ENCODE measurements around the gene TUBB6.

The TUBB6 gene

GRCh38 chr18:12336171-12336613 is 28.2 kb downstream of the TUBB6 start:
- Mint-ChIP-seq H3K36me3 (peaks cover 57% of the 10 kb centered on the region), H3K9me3 (no peaks in the 10 kb centered on the region)

GRCh38 chr18:12336887-12337286 is 28.8 kb downstream of the TUBB6 start:
- no peak for ATAC-seq
- Mint-ChIP-seq H3K27me3 (no peaks in the 10 kb centered on the region), H3K36me3 (peaks cover 54% of the 10 kb centered on the region), H3K27ac (no peak overlapping the region), H3K4me1 (no peaks in the 10 kb centered on the region), H3K9me3 (no peaks in the 10 kb centered on the region), H3K4me3 (no peak overlapping the region)

More at GRCh38 chr18:12336171-12336613, 28.2 kb downstream of the TUBB6 start:
- H3K27me3 Mint-ChIP-seq, result no peaks in the 10 kb centered on the region
- no peaks in the 10 kb centered on the region for H3K4me1 Mint-ChIP-seq
- no peak overlapping the region for H3K4me3 Mint-ChIP-seq
- H3K27ac Mint-ChIP-seq, result no peak overlapping the region
- no peak for ATAC-seq

- H3K27me3 Mint-ChIP-seq, result no peaks in the 10 kb centered on the region
- no peaks in the 10 kb centered on the region for H3K4me1 Mint-ChIP-seq
- H3K9me3 Mint-ChIP-seq, result no peaks in the 10 kb centered on the region
- no peak overlapping the region for H3K4me3 Mint-ChIP-seq
- no peak overlapping the region for H3K27ac Mint-ChIP-seq
- peaks cover 64% of the 10 kb centered on the region for H3K36me3 Mint-ChIP-seq
- no peak for ATAC-seq
Measured at GRCh38 chr18:12338382-12338781, 30.3 kb downstream of the TUBB6 start.

- H3K36me3 Mint-ChIP-seq, result peaks cover 62% of the 10 kb centered on the region
- no peak for ATAC-seq
- H3K9me3 Mint-ChIP-seq, result no peaks in the 10 kb centered on the region
- H3K4me1 Mint-ChIP-seq, result no peaks in the 10 kb centered on the region
- H3K27ac Mint-ChIP-seq, result no peak overlapping the region
- no peak overlapping the region for H3K4me3 Mint-ChIP-seq
- no peaks in the 10 kb centered on the region for H3K27me3 Mint-ChIP-seq
Measured at GRCh38 chr18:12340945-12341660, 33.1 kb downstream of the TUBB6 start.

- ATAC-seq, result no peak
- no peaks in the 10 kb centered on the region for H3K4me1 Mint-ChIP-seq
- no peaks in the 10 kb centered on the region for H3K9me3 Mint-ChIP-seq
- no peak overlapping the region for H3K4me3 Mint-ChIP-seq
- no peaks in the 10 kb centered on the region for H3K27me3 Mint-ChIP-seq
- no peak overlapping the region for H3K27ac Mint-ChIP-seq
- peaks cover 64% of the 10 kb centered on the region for H3K36me3 Mint-ChIP-seq
Measured at GRCh38 chr18:12342661-12343060, 34.6 kb downstream of the TUBB6 start.

- no peak overlapping the region for H3K27ac Mint-ChIP-seq
- H3K36me3 Mint-ChIP-seq, result peaks cover 76% of the 10 kb centered on the region
- no peaks in the 10 kb centered on the region for H3K27me3 Mint-ChIP-seq
- H3K9me3 Mint-ChIP-seq, result no peaks in the 10 kb centered on the region
- no peaks in the 10 kb centered on the region for H3K4me1 Mint-ChIP-seq
- no peak for ATAC-seq
- no peak overlapping the region for H3K4me3 Mint-ChIP-seq
Measured at GRCh38 chr18:12345491-12346239, 37.6 kb downstream of the TUBB6 start.

GRCh38 chr18:12346240-12346565 is 38.2 kb downstream of the TUBB6 start:
- Mint-ChIP-seq H3K27me3 (no peaks in the 10 kb centered on the region), H3K4me1 (no peaks in the 10 kb centered on the region), H3K9me3 (no peaks in the 10 kb centered on the region), H3K36me3 (peaks cover 79% of the 10 kb centered on the region), H3K27ac (no peak overlapping the region), H3K4me3 (no peak overlapping the region)
- no peak for ATAC-seq

GRCh38 chr18:12347895-12348294 is 39.9 kb downstream of the TUBB6 start:
- H3K27me3 Mint-ChIP-seq, result no peaks in the 10 kb centered on the region
- H3K4me1 Mint-ChIP-seq, result no peaks in the 10 kb centered on the region
- ATAC-seq, result no peak
- no peak overlapping the region for H3K27ac Mint-ChIP-seq
- peaks cover 77% of the 10 kb centered on the region for H3K36me3 Mint-ChIP-seq
- no peak overlapping the region for H3K4me3 Mint-ChIP-seq
- H3K9me3 Mint-ChIP-seq, result no peaks in the 10 kb centered on the region

- H3K9me3 Mint-ChIP-seq, result no peaks in the 10 kb centered on the region
Measured at GRCh38 chr18:12352188-12352587, 44.1 kb downstream of the TUBB6 start.

GRCh38 chr18:12359515-12359927 is 51.5 kb downstream of the TUBB6 start:
- Mint-ChIP-seq H3K27ac (no peak overlapping the region), H3K27me3 (no peaks in the 10 kb centered on the region), H3K9me3 (no peaks in the 10 kb centered on the region), H3K4me1 (peaks cover 5% of the 10 kb centered on the region), H3K36me3 (peaks cover 66% of the 10 kb centered on the region), H3K4me3 (no peak overlapping the region)
- no peak for ATAC-seq

More at GRCh38 chr18:12352188-12352587, 44.1 kb downstream of the TUBB6 start:
- no peaks in the 10 kb centered on the region for H3K4me1 Mint-ChIP-seq
- no peak overlapping the region for H3K27ac Mint-ChIP-seq
- H3K36me3 Mint-ChIP-seq, result peaks cover 76% of the 10 kb centered on the region
- H3K27me3 Mint-ChIP-seq, result no peaks in the 10 kb centered on the region
- H3K4me3 Mint-ChIP-seq, result no peak overlapping the region
- no peak for ATAC-seq

- Mint-ChIP-seq H3K4me3 (no peak overlapping the region), H3K27ac (no peak overlapping the region), H3K9me3 (no peaks in the 10 kb centered on the region), H3K27me3 (no peaks in the 10 kb centered on the region), H3K4me1 (peaks cover 5% of the 10 kb centered on the region), H3K36me3 (peaks cover 61% of the 10 kb centered on the region)
- ATAC-seq, result no peak
Measured at GRCh38 chr18:12361770-12362378, 53.8 kb downstream of the TUBB6 start.

- H3K27ac Mint-ChIP-seq, result no peak overlapping the region
- peaks cover 66% of the 10 kb centered on the region for H3K36me3 Mint-ChIP-seq
- ATAC-seq, result no peak
- H3K4me3 Mint-ChIP-seq, result no peak overlapping the region
- peaks cover 5% of the 10 kb centered on the region for H3K4me1 Mint-ChIP-seq
- no peaks in the 10 kb centered on the region for H3K27me3 Mint-ChIP-seq
- no peaks in the 10 kb centered on the region for H3K9me3 Mint-ChIP-seq
Measured at GRCh38 chr18:12362473-12363174, 54.6 kb downstream of the TUBB6 start.

GRCh38 chr18:12366379-12366778 is 58.3 kb downstream of the TUBB6 start:
- Mint-ChIP-seq H3K9me3 (no peaks in the 10 kb centered on the region), H3K4me1 (peaks cover 9% of the 10 kb centered on the region), H3K27me3 (no peaks in the 10 kb centered on the region), H3K36me3 (peaks cover 47% of the 10 kb centered on the region), H3K27ac (no peak overlapping the region), H3K4me3 (no peak overlapping the region)
- no peak for ATAC-seq

- H3K36me3 Mint-ChIP-seq, result peaks cover 43% of the 10 kb centered on the region
- no peaks in the 10 kb centered on the region for H3K27me3 Mint-ChIP-seq
- no peak overlapping the region for H3K4me3 Mint-ChIP-seq
- H3K9me3 Mint-ChIP-seq, result no peaks in the 10 kb centered on the region
- H3K4me1 Mint-ChIP-seq, result peaks cover 11% of the 10 kb centered on the region
- H3K27ac Mint-ChIP-seq, result no peak overlapping the region
- no peak for ATAC-seq
Measured at GRCh38 chr18:12366784-12367183, 58.7 kb downstream of the TUBB6 start.

GRCh38 chr18:12369211-12369610 is 61.2 kb downstream of the TUBB6 start:
- H3K27ac Mint-ChIP-seq, result no peak overlapping the region
- H3K9me3 Mint-ChIP-seq, result no peaks in the 10 kb centered on the region
- no peak overlapping the region for H3K4me3 Mint-ChIP-seq
- peaks cover 27% of the 10 kb centered on the region for H3K4me1 Mint-ChIP-seq
- no peak for ATAC-seq
- no peaks in the 10 kb centered on the region for H3K27me3 Mint-ChIP-seq
- peaks cover 43% of the 10 kb centered on the region for H3K36me3 Mint-ChIP-seq
